ENCODE measurements around the gene CKB.
A peak's percentile ranks its signal among the peaks of the same experiment; 100 is the strongest.
"Not testable (repeated sequence)": the region's sequence is repeated elsewhere in the genome, so short reads cannot be mapped to it uniquely, and the experiment has no call there.

Gene CKB

GRCh38 chr14:103516426-103517173 lies 6.0 kb downstream of the CKB start:
- peak; percentile 53 to 73 for DNase-seq (ENCODE audit: low read depth in 1 of 2, low spot score in 1 of 2)
- in situ Hi-C loops (cut with HindIII; ENCODE audit: low pct_unique_long_range_greater_than_20kb, low sequenced_read_pairs), result no loop called here
- TF ChIP-seq JUND (IDR thresholded peaks at IDR 0.05; ENCODE audit: low read depth), result no peak

DNA sequence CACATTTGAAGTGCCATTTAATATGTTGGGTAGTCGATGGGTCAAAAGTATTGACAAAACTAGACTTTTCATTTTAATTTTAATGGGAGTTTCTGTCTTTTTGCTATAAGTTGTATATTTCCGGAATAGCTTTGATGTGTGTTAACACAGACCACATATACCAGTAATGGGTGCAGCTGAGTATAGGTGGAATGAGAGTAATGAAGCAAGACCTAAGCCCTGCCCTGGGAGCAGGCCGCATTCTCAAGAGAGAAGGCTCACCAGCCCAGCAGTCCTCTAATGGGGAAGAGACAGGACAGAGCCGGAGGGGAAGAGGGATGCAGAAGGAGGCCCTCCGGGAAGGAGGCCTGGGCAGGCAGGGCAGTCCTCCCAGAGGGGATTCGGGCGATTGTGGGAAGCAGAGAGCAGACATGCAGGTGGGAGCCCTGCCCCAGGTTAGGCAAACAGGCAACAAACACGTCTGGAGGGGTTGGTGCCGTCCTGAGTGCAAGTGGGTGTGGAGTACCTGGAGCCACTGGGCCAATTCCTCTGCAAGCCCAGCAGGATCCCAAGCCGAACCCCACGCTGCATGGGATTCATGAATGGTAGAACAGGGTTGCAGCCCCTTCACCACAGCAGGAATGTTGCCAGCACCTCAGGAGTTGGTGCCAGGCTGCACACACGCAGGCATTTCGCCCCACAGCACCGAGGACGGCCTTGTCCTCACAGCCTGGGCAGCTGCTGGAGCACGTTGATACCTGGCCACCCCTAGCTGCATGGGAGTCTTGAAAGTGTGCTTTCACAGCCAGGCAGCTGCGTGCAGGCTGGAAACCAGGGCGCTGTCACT lies 7.8 kb downstream of the CKB start:
- in situ Hi-C loops (cut with HindIII; ENCODE audit: low pct_unique_long_range_greater_than_20kb, low sequenced_read_pairs), result no loop called here
- no peak for DNase-seq (ENCODE audit: low read depth in 1 of 2, low spot score in 1 of 2)
- no peak for TF ChIP-seq JUND (IDR thresholded peaks at IDR 0.05; ENCODE audit: low read depth)

GRCh38 chr14:103512701-103513611 lies 9.7 kb downstream of the CKB start:
- no peak for DNase-seq (ENCODE audit: low read depth in 1 of 2, low spot score in 1 of 2)
- no peak for TF ChIP-seq JUND (IDR thresholded peaks at IDR 0.05; ENCODE audit: low read depth)
- in situ Hi-C loops (cut with HindIII; ENCODE audit: low pct_unique_long_range_greater_than_20kb, low sequenced_read_pairs), result no loop called here

DNA sequence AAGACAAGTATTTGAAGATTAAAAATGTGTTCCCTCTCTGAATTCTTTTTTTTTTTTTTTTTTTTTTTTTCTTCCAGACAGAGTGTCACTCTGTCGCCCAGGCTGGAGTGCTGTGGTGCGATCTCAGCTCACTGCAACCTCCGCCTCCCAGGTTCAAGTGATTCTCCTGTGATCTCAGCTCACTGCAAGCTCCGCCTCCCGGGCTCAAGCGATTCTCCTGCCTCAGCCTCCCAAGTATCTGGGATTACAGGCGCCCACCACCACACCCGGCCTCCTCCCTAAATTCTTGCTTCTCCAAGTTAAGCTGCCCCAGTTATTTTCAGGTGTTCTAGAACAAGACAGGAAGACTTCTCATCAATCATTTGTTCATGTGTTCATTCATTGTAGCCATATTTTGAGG lies 10.4 kb downstream of the CKB start:
- DNase-seq (ENCODE audit: low read depth in 1 of 2, low spot score in 1 of 2); in situ Hi-C loops (cut with HindIII; ENCODE audit: low pct_unique_long_range_greater_than_20kb, low sequenced_read_pairs): not testable (repeated sequence)

DNA sequence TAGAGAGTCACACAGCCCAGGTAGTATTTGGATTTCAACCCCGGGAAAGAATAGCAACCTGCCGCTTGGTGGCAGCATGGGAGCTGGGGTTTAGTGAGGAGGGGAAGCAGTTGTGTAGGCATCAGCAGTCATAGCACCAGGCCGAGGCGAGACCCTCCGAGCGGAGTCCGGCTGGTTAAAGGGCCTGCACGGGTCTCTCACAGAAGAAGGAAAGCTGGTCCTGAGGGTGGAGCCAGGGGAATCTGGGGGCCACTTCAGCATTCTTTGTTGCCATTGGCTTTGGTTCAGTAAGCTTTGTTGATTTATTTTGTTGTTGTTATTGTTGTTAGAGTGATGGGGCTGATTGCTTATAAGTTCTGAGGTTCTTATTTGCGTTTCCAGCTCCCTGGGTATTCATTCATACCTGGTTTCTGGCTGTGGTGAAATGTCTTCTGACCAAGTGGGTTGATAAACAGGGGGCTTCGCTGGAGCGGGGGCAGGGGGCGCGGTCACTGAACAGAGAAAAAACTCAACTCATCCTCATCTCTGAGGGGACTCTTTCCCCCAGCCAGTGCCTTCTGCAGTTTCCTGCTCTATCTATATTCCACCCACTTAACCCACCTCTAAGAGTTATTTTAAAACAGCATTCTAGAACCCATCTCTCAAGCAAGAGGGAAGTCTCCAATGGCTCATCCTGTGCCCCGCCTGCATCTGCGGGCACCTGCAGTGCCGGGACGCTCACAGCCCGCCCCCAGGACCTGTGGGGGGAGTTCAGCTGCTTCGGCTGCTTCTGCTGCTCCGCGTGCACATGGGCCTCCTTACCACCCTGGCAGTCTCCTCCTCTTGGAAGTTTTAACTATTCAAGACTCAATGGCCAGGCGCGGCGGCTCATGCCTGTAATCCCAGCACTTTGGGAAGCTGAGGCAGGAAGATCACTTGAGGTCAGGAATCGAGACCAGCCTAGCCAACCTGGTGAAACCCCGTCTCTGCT lies 11.6 kb downstream of the CKB start:
- in situ Hi-C loops (cut with HindIII; ENCODE audit: low pct_unique_long_range_greater_than_20kb, low sequenced_read_pairs), result no loop called here
- DNase-seq (ENCODE audit: low read depth in 1 of 2, low spot score in 1 of 2), result no peak
- TF ChIP-seq JUND (IDR thresholded peaks at IDR 0.05; ENCODE audit: low read depth), result no peak

- no peak for TF ChIP-seq JUND (IDR thresholded peaks at IDR 0.05; ENCODE audit: low read depth)
- in situ Hi-C loops (cut with HindIII; ENCODE audit: low pct_unique_long_range_greater_than_20kb, low sequenced_read_pairs), result no loop called here
- no peak for DNase-seq (ENCODE audit: low read depth in 1 of 2, low spot score in 1 of 2)
Observed at GRCh38 chr14:103509864-103510723, 12.5 kb downstream of the CKB start.

DNA sequence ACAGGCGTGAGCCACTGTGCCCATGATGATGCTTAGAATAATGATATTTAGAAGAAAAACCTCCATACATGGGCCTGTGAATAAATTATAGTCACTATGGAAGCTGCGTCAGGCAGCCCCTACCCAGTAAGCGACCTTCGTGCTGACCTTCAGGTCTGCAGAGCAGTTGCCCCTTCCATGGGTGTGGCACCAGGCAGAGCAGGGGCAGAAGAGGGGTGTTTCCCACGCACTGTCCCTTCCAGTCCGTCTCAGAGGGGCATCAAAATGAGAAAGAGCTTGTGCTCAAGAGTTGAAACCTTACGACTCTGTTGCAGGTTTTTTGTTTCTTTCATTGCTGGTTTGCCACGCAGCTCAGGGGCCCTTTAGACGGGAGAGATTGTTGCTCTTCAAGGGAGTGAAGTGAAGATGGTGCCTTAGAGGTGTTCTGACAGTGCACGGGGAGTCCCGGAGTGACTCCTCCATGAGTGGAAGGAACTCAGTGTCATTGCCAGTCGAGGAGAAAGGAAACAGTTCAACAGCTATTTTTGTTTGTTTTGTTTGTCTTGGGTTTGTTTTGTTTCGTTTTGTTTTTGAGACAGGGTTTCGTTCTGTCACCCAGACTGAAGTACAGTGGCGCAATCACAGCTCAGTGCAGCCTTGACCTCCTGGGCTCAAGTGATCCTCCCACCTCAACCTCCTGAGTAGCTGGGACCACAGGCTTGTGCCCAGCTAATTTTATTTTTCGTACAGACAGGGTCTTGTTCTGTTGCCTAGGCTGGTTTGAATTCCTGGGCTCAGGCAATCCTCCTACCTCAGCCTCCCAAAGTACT lies 13.9 kb downstream of the CKB start:
- in situ Hi-C loops (cut with HindIII; ENCODE audit: low pct_unique_long_range_greater_than_20kb, low sequenced_read_pairs), result no loop called here
- DNase-seq (ENCODE audit: low read depth in 1 of 2, low spot score in 1 of 2), result no peak
- no peak for TF ChIP-seq JUND (IDR thresholded peaks at IDR 0.05; ENCODE audit: low read depth)

GRCh38 chr14:103507751-103508150 lies 14.9 kb downstream of the CKB start:
- no peak for DNase-seq (ENCODE audit: low read depth in 1 of 2, low spot score in 1 of 2)
- TF ChIP-seq JUND (IDR thresholded peaks at IDR 0.05; ENCODE audit: low read depth), result no peak
- in situ Hi-C loops (cut with HindIII; ENCODE audit: low pct_unique_long_range_greater_than_20kb, low sequenced_read_pairs), result no loop called here

- DNase-seq (ENCODE audit: low read depth in 1 of 2, low spot score in 1 of 2), result no peak
- in situ Hi-C loops (cut with HindIII; ENCODE audit: low pct_unique_long_range_greater_than_20kb, low sequenced_read_pairs), result no loop called here
- TF ChIP-seq JUND (IDR thresholded peaks at IDR 0.05; ENCODE audit: low read depth), result no peak
Observed at GRCh38 chr14:103504991-103505565, 17.6 kb downstream of the CKB start.

GRCh38 chr14:103503296-103503695 lies 19.3 kb downstream of the CKB start:
- in situ Hi-C loops (cut with HindIII; ENCODE audit: low pct_unique_long_range_greater_than_20kb, low sequenced_read_pairs), result no loop called here
- no peak for TF ChIP-seq JUND (IDR thresholded peaks at IDR 0.05; ENCODE audit: low read depth)
- DNase-seq (ENCODE audit: low read depth in 1 of 2, low spot score in 1 of 2), result no peak

Data from T47D (cell line).